GM12878 (cell line): Measurements from ENCODE around the gene IGSF22.

Experiments used
- CEBPB ChIP-seq, 2 experiments: fragments of 150-350 bp in 1 of 2; IDR thresholded peaks; 2 replicates each; pipeline ENCODE4 v1.6.1; 2012 to 2014; ENCODE audit warnings: low read depth in 2 of 2, low read length in 2 of 2, borderline replicate concordance in 1 of 2, inconsistent platforms in 1 of 2
- E4F1 ChIP-seq: fragments of 450-650 bp; IDR thresholded peaks from 2 replicates; pipeline ENCODE4 v1.6.1; 2018; ENCODE audit warnings: borderline replicate concordance, mild to moderate bottlenecking; ENCODE audit not compliant: partially characterized antibody
- HCFC1 ChIP-seq: fragments of 150-350 bp; IDR thresholded peaks from 2 replicates; pipeline ENCODE4 v1.6.1; 2014; ENCODE audit warnings: low read length
- JUND ChIP-seq: IDR thresholded peaks from 2 replicates; pipeline ENCODE4 v1.6.1; 2012; ENCODE audit warnings: low read depth, mild to moderate bottlenecking, low read length, improper control_type of control experiment, moderate library complexity
- MAX ChIP-seq: IDR thresholded peaks from 2 replicates; pipeline ENCODE4 v1.6.1; 2012; ENCODE audit warnings: low read depth, low read length, improper control_type of control experiment
- NKRF ChIP-seq: fragments of 450-650 bp; conservative IDR thresholded peaks from 2 replicates; pipeline ENCODE4 v1.6.1; 2017; ENCODE audit warnings: mild to moderate bottlenecking, moderate library complexity
- PKNOX1 ChIP-seq: fragments of 450-650 bp; IDR thresholded peaks from 2 replicates; pipeline ENCODE4 v1.6.1; 2016; ENCODE audit warnings: mild to moderate bottlenecking
- POLR2A ChIP-seq: IDR thresholded peaks from 2 replicates; pipeline ENCODE4 v1.6.1; 2011; ENCODE audit warnings: low read depth, mild to moderate bottlenecking, low read length
- RB1 ChIP-seq: fragments of 450-650 bp; formaldehyde crosslinking; IDR thresholded peaks from 2 replicates; pipeline ENCODE4 v1.6.1; 2017; ENCODE audit warnings: mild to moderate bottlenecking, borderline replicate concordance
- SIN3A ChIP-seq: IDR thresholded peaks from 2 replicates; pipeline ENCODE4 v1.6.1; 2012; ENCODE audit warnings: low read depth, low read length, improper control_type of control experiment
- SIX5 ChIP-seq: IDR thresholded peaks from 2 replicates; pipeline ENCODE4 v1.6.1; 2011; ENCODE audit warnings: mild to moderate bottlenecking, low read depth, low read length, moderate library complexity; ENCODE audit not compliant: severe bottlenecking
- SMC3 ChIP-seq: IDR thresholded peaks from 2 replicates; pipeline ENCODE4 v1.6.1; 2011; ENCODE audit warnings: low read length, improper control_type of control experiment, borderline replicate concordance

GRCh38 chr11:18739685-18740084 lies 13.7 kb upstream of the IGSF22 start:
- TF ChIP-seq CEBPB (IDR thresholded peaks at IDR 0.05; ENCODE audit: borderline replicate concordance in 1 of 2, low read depth in 2 of 2, low read length in 2 of 2), result no peak
- TF ChIP-seq PKNOX1, result no peak
- no peak for TF ChIP-seq SMC3
- TF ChIP-seq NKRF, result no peak
- no peak for TF ChIP-seq E4F1
- no peak for TF ChIP-seq SIN3A
- TF ChIP-seq MAX, result no peak
- no peak for TF ChIP-seq HCFC1
- TF ChIP-seq JUND, result no peak
- no peak for TF ChIP-seq SIX5
- no peak for TF ChIP-seq POLR2A
- no peak for TF ChIP-seq RB1
